ENCODE data around the gene PEAK3. TPM values are rescaled to one million over a fixed set of nuclear protein-coding genes. Genes with fewer than 3 reads are reported as not detected.
A peak's percentile ranks its signal among the peaks of the same experiment; 100 is the strongest.

The PEAK3 gene
- total and polyA plus RNA-seq, 8 donors = 0.07 to 8.5 (median 0.16) TPM

DNA sequence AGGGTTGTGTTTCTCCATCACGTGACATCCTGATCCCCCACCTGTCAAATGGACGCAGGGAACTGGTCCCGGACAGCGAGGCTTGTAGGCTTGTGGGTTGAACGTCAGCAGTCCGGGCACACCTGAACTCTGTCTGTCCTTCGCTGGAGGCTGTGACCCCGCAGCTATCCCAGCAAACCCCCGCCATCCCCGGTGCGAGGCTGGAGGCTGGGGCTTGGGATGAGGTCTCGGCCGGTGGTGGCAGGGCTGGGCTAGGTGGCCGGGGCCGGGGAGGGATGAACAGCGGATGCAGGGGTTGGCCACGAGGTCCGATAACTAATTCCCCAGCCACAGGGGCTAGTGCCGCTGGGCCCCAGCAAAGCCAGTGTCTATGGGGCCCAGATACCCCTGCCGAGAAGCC lies 37.6 kb upstream of the PEAK3 start:
- ATAC-seq (no peak), DNase-seq (peak in 1 of 4 donors; percentile 65)
- Histone ChIP-seq H3K36me3 (peaks cover 0 to 35% of the 10 kb centered on the region in 2 donors), H3K27ac (no peak overlapping the region), H3K9me3 (peaks cover 0 to 7% of the 10 kb centered on the region in 2 donors), H3K27me3 (no peaks in the 10 kb centered on the region), H3K4me3 (no peak overlapping the region), H3K4me1 (peaks cover 0 to 9% of the 10 kb centered on the region in 2 donors)
- intact Hi-C loops (cut with DNase I) = no loop called here
- TF ChIP-seq, protein P1, sequence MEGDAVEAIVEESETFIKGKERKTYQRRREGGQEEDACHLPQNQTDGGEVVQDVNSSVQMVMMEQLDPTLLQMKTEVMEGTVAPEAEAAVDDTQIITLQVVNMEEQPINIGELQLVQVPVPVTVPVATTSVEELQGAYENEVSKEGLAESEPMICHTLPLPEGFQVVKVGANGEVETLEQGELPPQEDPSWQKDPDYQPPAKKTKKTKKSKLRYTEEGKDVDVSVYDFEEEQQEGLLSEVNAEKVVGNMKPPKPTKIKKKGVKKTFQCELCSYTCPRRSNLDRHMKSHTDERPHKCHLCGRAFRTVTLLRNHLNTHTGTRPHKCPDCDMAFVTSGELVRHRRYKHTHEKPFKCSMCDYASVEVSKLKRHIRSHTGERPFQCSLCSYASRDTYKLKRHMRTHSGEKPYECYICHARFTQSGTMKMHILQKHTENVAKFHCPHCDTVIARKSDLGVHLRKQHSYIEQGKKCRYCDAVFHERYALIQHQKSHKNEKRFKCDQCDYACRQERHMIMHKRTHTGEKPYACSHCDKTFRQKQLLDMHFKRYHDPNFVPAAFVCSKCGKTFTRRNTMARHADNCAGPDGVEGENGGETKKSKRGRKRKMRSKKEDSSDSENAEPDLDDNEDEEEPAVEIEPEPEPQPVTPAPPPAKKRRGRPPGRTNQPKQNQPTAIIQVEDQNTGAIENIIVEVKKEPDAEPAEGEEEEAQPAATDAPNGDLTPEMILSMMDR (IDR thresholded peaks at IDR 0.05) = no peak

DNA sequence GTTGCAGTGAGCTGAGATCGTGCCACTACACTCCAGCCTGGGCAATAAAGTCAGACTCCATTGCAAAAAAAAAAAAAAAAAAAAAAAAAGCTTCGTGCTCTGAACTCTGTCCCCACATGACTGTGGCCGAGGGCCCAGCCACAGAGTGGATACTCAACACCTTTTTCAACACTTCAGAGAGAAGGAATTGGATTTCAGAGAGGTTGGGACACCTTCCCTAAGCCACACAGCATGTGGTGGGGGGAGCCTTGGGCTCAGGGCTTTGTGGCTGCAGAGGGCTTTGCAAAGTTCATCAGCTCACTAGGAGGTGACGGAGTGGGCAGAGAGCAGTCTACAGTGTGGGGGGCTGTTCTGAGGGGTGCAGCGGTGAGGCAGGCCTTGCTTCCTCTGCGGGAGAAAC lies 36.9 kb upstream of the PEAK3 start:
- intact Hi-C loops (cut with DNase I) = no loop called here
- H3K27ac ChIP-seq = no peak overlapping the region
- peaks cover 0 to 1% of the 10 kb centered on the region in 2 donors for H3K27me3 ChIP-seq
- ATAC-seq (no peak), DNase-seq (no peak)
- peaks cover 0 to 29% of the 10 kb centered on the region in 2 donors for H3K36me3 ChIP-seq
- H3K4me1 ChIP-seq = peaks cover 0 to 9% of the 10 kb centered on the region in 2 donors
- H3K9me3 ChIP-seq = peaks cover 0 to 7% of the 10 kb centered on the region in 2 donors
- TF ChIP-seq, protein P1 (IDR thresholded peaks at IDR 0.05) = no peak
- H3K4me3 ChIP-seq = no peak overlapping the region

- intact Hi-C loops (cut with DNase I) = no loop called here
- Histone ChIP-seq H3K27ac (no peak overlapping the region), H3K27me3 (peaks cover 4 to 13% of the 10 kb centered on the region in 2 donors), H3K36me3 (peaks cover 0 to 17% of the 10 kb centered on the region in 2 donors), H3K4me3 (no peak overlapping the region), H3K4me1 (peaks cover 0 to 9% of the 10 kb centered on the region in 2 donors), H3K9me3 (peaks cover 0 to 7% of the 10 kb centered on the region in 2 donors)
- TF ChIP-seq, protein P1 (IDR thresholded peaks at IDR 0.05) = no peak
- DNase-seq (peak in 1 of 4 donors; percentile 75), ATAC-seq (no peak)
Observed at GRCh38 chr19:2317756-2318155, 35.8 kb upstream of the PEAK3 start.

GRCh38 chr19:2317300-2317699 lies 35.3 kb upstream of the PEAK3 start:
- peaks cover 0 to 7% of the 10 kb centered on the region in 2 donors for H3K9me3 ChIP-seq
- ATAC-seq (no peak), DNase-seq (no peak)
- no peak overlapping the region for H3K27ac ChIP-seq
- intact Hi-C loops (cut with DNase I) = no loop called here
- H3K4me1 ChIP-seq = peaks cover 0 to 9% of the 10 kb centered on the region in 2 donors
- TF ChIP-seq, protein P1 (IDR thresholded peaks at IDR 0.05) = no peak
- peaks cover 7 to 18% of the 10 kb centered on the region in 2 donors for H3K27me3 ChIP-seq
- H3K4me3 ChIP-seq = no peak overlapping the region
- H3K36me3 ChIP-seq = peaks cover 0 to 13% of the 10 kb centered on the region in 2 donors

DNA sequence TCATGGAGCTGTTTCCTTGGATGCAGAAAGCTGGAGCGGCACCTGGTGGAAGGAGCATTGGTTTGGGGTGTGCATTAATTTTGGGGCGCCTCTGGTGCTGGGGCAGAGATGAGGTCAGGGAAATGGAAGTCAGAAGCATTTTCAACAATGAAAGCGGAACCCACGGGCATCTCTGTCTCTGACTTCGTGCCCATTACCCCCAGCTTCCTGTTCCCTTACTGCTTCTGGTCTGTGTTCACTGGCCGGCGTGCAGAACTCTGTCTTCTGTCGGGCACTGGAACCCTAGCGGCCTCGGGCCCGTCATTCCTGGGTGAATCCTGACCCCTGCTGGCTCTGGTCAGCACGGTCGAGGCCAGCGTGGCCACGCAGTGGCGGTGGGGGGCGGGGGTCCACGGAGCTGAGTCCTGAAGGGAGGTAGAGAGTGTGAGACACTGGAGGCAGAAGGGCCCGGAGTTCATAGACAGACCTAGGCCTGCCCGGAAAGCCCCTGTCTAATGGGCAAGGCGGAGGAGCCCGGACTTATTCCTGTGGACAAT lies 33.9 kb upstream of the PEAK3 start:
- Histone ChIP-seq H3K27me3 (peaks cover 18 to 32% of the 10 kb centered on the region in 2 donors), H3K27ac (peak overlapping the region in 1 of 2 donors; percentile 53), H3K4me3 (no peak overlapping the region), H3K36me3 (no peaks in the 10 kb centered on the region), H3K9me3 (peaks cover 0 to 7% of the 10 kb centered on the region in 2 donors), H3K4me1 (peaks cover 0 to 9% of the 10 kb centered on the region in 2 donors)
- intact Hi-C loops (cut with DNase I) = no loop called here
- TF ChIP-seq, protein P1 (IDR thresholded peaks at IDR 0.05) = peak; percentile 49 to 83
- peak; percentile 95 for ATAC-seq
- DNase-seq = peak in 3 of 4 donors; percentile 59 to 94 (median 85)

All from left lung (tissue), 10 donors.